ENCODE measurements around the gene TTC23.

Gene TTC23

GRCh38 chr15:99090011-99090699 lies 159.2 kb downstream of the TTC23 start:
- Histone ChIP-seq H3K9me3 (ENCODE audit: control insufficient read depth, insufficient read depth, low read length) (0 out of 2 replicates have a peak, but pooled peaks cover 3% of the 10 kb centered on the region), H3K36me3 (ENCODE audit: insufficient read depth, low read length) (no peaks in the 10 kb centered on the region), H3K4me1 (ENCODE audit: insufficient read depth, low read length) (no peaks in the 10 kb centered on the region), H3K9ac (ENCODE audit: low read depth, low read length) (no peak overlapping the region)

DNA sequence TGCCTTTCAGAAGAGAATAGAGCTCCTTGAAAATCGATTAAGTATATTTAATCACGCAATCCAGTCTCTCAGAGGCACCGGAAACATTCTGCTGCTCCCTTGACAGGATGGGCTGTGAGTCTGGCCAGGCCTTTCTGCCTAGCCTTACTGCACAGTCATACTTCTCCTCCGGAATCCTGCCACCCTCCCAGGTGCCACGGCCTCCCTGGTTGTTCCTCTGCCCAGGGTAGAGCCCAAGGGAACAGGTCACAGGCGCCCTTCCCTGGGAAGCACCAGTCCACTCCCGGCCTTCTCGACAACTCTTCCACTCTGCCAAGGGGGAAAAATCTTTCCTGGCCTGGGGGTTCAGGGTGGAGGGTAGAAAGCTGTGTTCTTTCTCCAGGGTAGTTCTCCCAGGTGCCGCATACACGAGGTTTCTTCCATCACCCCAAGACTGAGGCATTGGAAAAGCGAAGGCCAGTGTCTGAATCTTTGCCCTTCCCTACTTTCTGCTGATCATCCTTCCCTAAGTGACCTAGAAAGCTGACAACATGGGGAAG lies 161.9 kb downstream of the TTC23 start:
- Histone ChIP-seq H3K9ac (ENCODE audit: low read depth, low read length) (no peak overlapping the region), H3K36me3 (ENCODE audit: insufficient read depth, low read length) (no peaks in the 10 kb centered on the region), H3K4me1 (ENCODE audit: insufficient read depth, low read length) (no peaks in the 10 kb centered on the region), H3K9me3 (ENCODE audit: control insufficient read depth, insufficient read depth, low read length) (peaks cover 3% of the 10 kb centered on the region; the same call in 1 of the 2 replicates)

GRCh38 chr15:99086327-99086667 lies 163.1 kb downstream of the TTC23 start:
- Histone ChIP-seq H3K9ac (ENCODE audit: low read depth, low read length) (no peak overlapping the region), H3K4me1 (ENCODE audit: insufficient read depth, low read length) (no peaks in the 10 kb centered on the region), H3K9me3 (ENCODE audit: control insufficient read depth, insufficient read depth, low read length) (peaks cover 3% of the 10 kb centered on the region; the same call in 1 of the 2 replicates), H3K36me3 (ENCODE audit: insufficient read depth, low read length) (no peaks in the 10 kb centered on the region)
